Measurements from ENCODE around the gene DNAJB12. TPM values are rescaled to one million over a fixed set of nuclear protein-coding genes. Genes with fewer than 3 reads are reported as not detected.

The DNAJB12 gene
- total RNA-seq, 1 donor from 2014 or later, result 13.0 TPM

DNA sequence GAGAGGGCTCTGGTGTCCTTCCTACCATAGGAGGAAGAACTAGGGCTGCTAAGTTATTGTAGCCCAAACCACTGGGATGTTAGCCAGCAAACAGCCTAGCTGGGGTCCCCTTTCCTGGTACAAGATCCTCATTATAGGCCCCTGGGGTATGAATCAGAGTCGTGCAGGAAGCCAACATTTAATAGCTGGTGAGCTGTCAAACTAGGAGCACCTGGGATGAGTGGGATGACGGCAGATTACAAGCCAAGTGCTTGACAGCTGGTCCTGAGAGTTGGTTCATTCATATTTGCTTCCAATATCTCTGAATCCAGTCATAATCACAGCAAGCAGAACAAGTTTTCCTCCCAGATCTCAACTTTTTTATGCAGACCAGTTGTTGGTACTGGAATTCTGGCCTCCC lies 25.1 kb upstream of the DNAJB12 start:
- H3K27ac ChIP-seq (ENCODE audit: low read depth, low read length), result no peak overlapping the region
- no peak overlapping the region for H3K4me3 ChIP-seq (ENCODE audit: low read length in 3 of 3)
- H3K27me3 ChIP-seq (ENCODE audit: control insufficient read depth in 3 of 3, insufficient read depth in 3 of 3, low read length in 3 of 3), result no peaks in the 10 kb centered on the region
- no peaks in the 10 kb centered on the region for H3K9me3 ChIP-seq (ENCODE audit: control insufficient read depth in 3 of 3, low read length in 3 of 3)
- H3K9ac ChIP-seq (ENCODE audit: low read depth in 1 of 3, low read length in 3 of 3), result no peak overlapping the region
- H3K36me3 ChIP-seq (ENCODE audit: control insufficient read depth in 3 of 3, insufficient read depth in 3 of 3, low read length in 3 of 3), result peaks cover 0 to 4% (median 3%) of the 10 kb centered on the region in 3 donors
- no peaks in the 10 kb centered on the region for H3K4me1 ChIP-seq (ENCODE audit: control insufficient read depth in 3 of 3, insufficient read depth in 3 of 3, low read length in 3 of 3)

DNA sequence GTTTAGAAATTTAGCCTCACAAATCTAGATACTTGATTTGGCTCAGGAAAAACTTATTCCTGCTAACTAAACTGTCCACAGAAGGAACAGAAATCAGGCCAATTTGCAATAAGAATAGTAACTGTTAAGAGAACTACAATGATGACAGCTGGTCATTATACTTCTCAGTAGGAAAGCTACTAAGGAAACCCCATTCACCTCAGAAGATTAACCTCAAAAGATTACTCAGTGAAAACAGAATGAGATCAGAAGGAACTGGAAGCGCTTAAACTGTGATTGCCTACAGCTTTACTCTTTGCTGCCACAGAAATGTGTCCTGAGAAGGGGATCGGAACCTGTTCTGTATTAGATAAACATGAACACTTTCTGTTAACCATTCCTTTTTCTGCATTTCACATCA lies 24.3 kb upstream of the DNAJB12 start:
- no peaks in the 10 kb centered on the region for H3K27me3 ChIP-seq (ENCODE audit: control insufficient read depth in 3 of 3, insufficient read depth in 3 of 3, low read length in 3 of 3)
- H3K36me3 ChIP-seq (ENCODE audit: control insufficient read depth in 3 of 3, insufficient read depth in 3 of 3, low read length in 3 of 3), result peaks cover 0 to 4% (median 3%) of the 10 kb centered on the region in 3 donors
- no peaks in the 10 kb centered on the region for H3K4me1 ChIP-seq (ENCODE audit: control insufficient read depth in 3 of 3, insufficient read depth in 3 of 3, low read length in 3 of 3)
- no peaks in the 10 kb centered on the region for H3K9me3 ChIP-seq (ENCODE audit: control insufficient read depth in 3 of 3, low read length in 3 of 3)
- no peak overlapping the region for H3K27ac ChIP-seq (ENCODE audit: low read depth, low read length)
- H3K4me3 ChIP-seq (ENCODE audit: low read length in 3 of 3), result no peak overlapping the region
- H3K9ac ChIP-seq (ENCODE audit: low read depth in 1 of 3, low read length in 3 of 3), result no peak overlapping the region

DNA sequence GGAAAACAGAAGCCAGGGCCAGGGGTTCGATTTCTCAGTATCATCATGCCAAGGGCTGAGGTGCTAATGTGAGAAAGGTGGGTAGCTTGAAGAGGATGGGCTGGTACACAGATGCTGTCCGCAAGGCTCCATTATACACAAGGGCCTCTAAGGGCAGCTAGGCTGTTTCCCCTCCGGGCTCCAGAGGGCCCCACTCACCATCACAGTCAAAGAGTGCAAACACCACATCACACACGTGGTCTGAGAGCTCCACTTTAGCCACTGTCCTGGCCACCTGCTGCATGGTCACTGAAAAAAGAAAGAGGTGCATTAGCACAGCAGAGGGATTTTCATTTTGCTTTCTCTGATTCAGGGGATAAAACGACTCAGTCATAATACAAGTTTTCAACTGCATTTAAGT lies 20.9 kb upstream of the DNAJB12 start:
- Histone ChIP-seq H3K9me3 (ENCODE audit: control insufficient read depth in 3 of 3, low read length in 3 of 3) (no peaks in the 10 kb centered on the region), H3K27ac (ENCODE audit: low read depth, low read length) (no peak overlapping the region), H3K9ac (ENCODE audit: low read depth in 1 of 3, low read length in 3 of 3) (no peak overlapping the region), H3K4me1 (ENCODE audit: control insufficient read depth in 3 of 3, insufficient read depth in 3 of 3, low read length in 3 of 3) (no peaks in the 10 kb centered on the region), H3K36me3 (ENCODE audit: control insufficient read depth in 3 of 3, insufficient read depth in 3 of 3, low read length in 3 of 3) (peaks cover 0 to 5% (median 4%) of the 10 kb centered on the region in 3 donors), H3K27me3 (ENCODE audit: control insufficient read depth in 3 of 3, insufficient read depth in 3 of 3, low read length in 3 of 3) (no peaks in the 10 kb centered on the region), H3K4me3 (ENCODE audit: low read length in 3 of 3) (no peak overlapping the region)

DNA sequence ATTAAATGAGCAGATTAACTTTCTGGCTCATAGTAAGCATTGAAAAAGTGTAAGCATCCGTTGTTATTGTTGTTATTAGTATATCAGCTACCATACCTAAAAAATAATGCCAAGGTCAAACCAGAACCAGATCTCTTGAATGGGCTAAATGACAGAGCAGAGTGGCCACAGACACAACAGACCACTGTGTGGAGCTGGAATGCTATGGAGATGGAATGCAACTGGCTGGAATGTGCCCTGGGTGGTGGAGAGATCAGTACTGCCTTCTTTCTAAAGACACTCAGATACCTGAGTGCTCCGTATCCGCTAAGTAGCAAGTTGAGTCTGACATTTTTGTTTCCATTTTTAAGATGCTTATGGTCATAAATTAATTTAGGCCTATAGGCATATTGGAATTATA lies 20.5 kb upstream of the DNAJB12 start:
- no peak overlapping the region for H3K9ac ChIP-seq (ENCODE audit: low read depth in 1 of 3, low read length in 3 of 3)

DNA sequence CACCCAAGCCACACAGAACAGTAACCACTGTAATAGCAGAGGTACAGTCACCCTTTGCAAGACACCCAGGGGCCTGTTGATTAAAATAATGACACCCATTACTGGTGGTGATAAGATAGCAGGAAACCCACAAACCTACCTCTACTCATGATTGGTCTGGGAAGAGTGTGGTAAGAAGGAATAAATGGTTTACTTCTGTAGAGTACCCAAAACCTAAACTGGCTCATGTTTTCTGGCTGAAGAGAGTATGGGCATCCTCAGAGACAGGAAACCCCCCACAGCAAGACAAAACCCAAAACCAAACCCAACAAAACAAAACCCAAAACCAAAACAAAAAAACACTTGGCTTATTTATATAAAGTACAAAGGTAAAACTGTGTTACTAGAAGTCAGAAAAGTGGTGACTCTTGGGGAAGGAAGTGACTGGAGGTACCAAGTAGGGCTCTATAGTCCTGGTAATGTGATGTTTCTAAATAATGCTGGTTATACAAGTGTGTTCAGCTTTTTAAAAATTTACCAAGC lies 15.5 kb upstream of the DNAJB12 start:
- H3K9ac ChIP-seq (ENCODE audit: low read depth in 1 of 3, low read length in 3 of 3), result no peak overlapping the region
- H3K27ac ChIP-seq (ENCODE audit: low read depth, low read length), result no peak overlapping the region
- H3K9me3 ChIP-seq (ENCODE audit: control insufficient read depth in 3 of 3, low read length in 3 of 3), result no peaks in the 10 kb centered on the region
- no peak overlapping the region for H3K4me3 ChIP-seq (ENCODE audit: low read length in 3 of 3)
- H3K27me3 ChIP-seq (ENCODE audit: control insufficient read depth in 3 of 3, insufficient read depth in 3 of 3, low read length in 3 of 3), result no peaks in the 10 kb centered on the region
- H3K4me1 ChIP-seq (ENCODE audit: control insufficient read depth in 3 of 3, insufficient read depth in 3 of 3, low read length in 3 of 3), result no peaks in the 10 kb centered on the region
- peaks cover 20 to 28% (median 26%) of the 10 kb centered on the region in 3 donors for H3K36me3 ChIP-seq (ENCODE audit: control insufficient read depth in 3 of 3, insufficient read depth in 3 of 3, low read length in 3 of 3)

More for the DNA sequence above, 20.5 kb upstream of the DNAJB12 start:
- H3K4me3 ChIP-seq (ENCODE audit: low read length in 3 of 3), result no peak overlapping the region
- H3K36me3 ChIP-seq (ENCODE audit: control insufficient read depth in 3 of 3, insufficient read depth in 3 of 3, low read length in 3 of 3), result peaks cover 0 to 6% (median 6%) of the 10 kb centered on the region in 3 donors
- H3K9me3 ChIP-seq (ENCODE audit: control insufficient read depth in 3 of 3, low read length in 3 of 3), result no peaks in the 10 kb centered on the region
- no peaks in the 10 kb centered on the region for H3K4me1 ChIP-seq (ENCODE audit: control insufficient read depth in 3 of 3, insufficient read depth in 3 of 3, low read length in 3 of 3)
- H3K27me3 ChIP-seq (ENCODE audit: control insufficient read depth in 3 of 3, insufficient read depth in 3 of 3, low read length in 3 of 3), result no peaks in the 10 kb centered on the region
- no peak overlapping the region for H3K27ac ChIP-seq (ENCODE audit: low read depth, low read length)

DNA sequence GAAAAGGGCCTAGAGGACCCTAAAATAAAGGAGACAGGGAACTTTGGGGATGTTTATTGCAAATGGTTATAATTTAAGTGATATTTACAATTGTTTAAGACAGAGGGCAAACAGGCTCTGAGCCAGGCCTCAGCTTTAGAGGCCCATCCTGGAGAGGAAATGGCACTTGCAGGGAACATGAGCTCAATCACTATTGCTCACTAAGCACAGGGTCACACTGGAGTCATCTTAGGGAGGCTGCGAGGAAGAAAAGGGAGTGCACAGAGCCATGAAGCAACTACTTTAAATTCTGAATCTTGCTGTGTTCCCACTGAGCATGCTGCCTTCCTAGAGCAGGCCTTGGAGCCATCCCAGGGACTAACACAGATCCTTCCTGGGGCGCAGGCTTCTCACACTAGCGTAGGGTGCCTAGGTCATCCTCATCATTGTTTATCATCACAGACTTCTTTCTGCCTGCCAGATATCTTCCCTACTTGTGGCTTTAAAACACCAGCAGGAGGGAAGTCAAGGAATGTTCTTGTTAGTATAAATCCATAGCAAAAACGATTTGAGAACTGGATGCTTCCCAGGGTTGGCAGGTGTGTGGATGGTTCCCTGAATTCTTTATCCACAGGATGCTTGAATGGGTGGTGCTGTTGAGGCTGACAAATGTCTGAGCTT lies 12.7 kb upstream of the DNAJB12 start:
- peaks cover 21 to 27% (median 26%) of the 10 kb centered on the region in 3 donors for H3K36me3 ChIP-seq (ENCODE audit: control insufficient read depth in 3 of 3, insufficient read depth in 3 of 3, low read length in 3 of 3)

DNA sequence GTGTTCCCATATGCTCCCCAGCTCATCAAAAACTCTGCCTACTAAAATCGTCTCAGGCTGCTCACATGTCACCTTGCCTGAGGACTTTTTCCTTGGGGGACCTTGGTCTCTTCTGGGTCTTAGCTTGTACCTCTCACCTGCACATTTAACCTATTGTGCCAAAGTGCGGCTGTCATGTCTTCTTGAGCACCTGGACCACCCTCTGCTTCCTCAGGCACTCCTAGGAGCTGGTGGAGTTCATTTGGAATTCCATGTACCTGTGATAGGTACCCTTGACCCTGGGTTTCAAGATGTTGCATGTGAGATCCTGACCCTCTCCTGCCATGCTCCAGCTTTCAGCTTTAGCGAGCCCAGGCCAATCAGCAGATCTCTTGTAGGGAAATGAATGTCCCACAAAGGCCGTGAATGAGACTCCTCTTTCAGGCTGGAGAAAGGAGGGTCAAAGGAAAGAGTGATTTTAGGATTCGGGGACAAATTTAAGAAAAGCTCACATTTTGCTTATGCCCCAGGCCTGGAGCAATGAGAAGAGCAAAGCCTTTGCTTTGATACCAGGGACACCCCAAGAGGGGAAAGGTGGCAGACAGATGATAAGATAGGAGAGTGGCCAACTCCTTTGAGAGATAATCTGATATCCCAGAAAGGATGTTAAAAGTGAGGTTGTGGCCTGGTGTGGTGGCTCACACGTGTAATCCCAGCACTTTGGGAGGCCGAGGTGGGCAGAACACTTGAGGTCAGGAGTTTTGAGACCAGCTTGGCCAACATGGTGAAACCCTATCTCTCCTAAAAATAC lies 10.6 kb upstream of the DNAJB12 start:
- Histone ChIP-seq H3K9ac (ENCODE audit: low read depth in 1 of 3, low read length in 3 of 3) (peak overlapping the region in 1 of 3 donors; percentile 60), H3K9me3 (ENCODE audit: control insufficient read depth in 3 of 3, low read length in 3 of 3) (no peaks in the 10 kb centered on the region), H3K4me3 (ENCODE audit: low read length in 3 of 3) (no peak overlapping the region), H3K4me1 (ENCODE audit: control insufficient read depth in 3 of 3, insufficient read depth in 3 of 3, low read length in 3 of 3) (peaks cover 8 to 10% (median 9%) of the 10 kb centered on the region in 3 donors), H3K27me3 (ENCODE audit: control insufficient read depth in 3 of 3, insufficient read depth in 3 of 3, low read length in 3 of 3) (no peaks in the 10 kb centered on the region), H3K36me3 (ENCODE audit: control insufficient read depth in 3 of 3, insufficient read depth in 3 of 3, low read length in 3 of 3) (peaks cover 21 to 27% (median 26%) of the 10 kb centered on the region in 3 donors), H3K27ac (ENCODE audit: low read depth, low read length) (no peak overlapping the region)

More for the DNA sequence above, 12.7 kb upstream of the DNAJB12 start:
- Histone ChIP-seq H3K9ac (ENCODE audit: low read depth in 1 of 3, low read length in 3 of 3) (no peak overlapping the region), H3K4me1 (ENCODE audit: control insufficient read depth in 3 of 3, insufficient read depth in 3 of 3, low read length in 3 of 3) (peaks cover 8 to 10% (median 9%) of the 10 kb centered on the region in 3 donors), H3K4me3 (ENCODE audit: low read length in 3 of 3) (no peak overlapping the region), H3K9me3 (ENCODE audit: control insufficient read depth in 3 of 3, low read length in 3 of 3) (no peaks in the 10 kb centered on the region), H3K27ac (ENCODE audit: low read depth, low read length) (no peak overlapping the region), H3K27me3 (ENCODE audit: control insufficient read depth in 3 of 3, insufficient read depth in 3 of 3, low read length in 3 of 3) (no peaks in the 10 kb centered on the region)

DNA sequence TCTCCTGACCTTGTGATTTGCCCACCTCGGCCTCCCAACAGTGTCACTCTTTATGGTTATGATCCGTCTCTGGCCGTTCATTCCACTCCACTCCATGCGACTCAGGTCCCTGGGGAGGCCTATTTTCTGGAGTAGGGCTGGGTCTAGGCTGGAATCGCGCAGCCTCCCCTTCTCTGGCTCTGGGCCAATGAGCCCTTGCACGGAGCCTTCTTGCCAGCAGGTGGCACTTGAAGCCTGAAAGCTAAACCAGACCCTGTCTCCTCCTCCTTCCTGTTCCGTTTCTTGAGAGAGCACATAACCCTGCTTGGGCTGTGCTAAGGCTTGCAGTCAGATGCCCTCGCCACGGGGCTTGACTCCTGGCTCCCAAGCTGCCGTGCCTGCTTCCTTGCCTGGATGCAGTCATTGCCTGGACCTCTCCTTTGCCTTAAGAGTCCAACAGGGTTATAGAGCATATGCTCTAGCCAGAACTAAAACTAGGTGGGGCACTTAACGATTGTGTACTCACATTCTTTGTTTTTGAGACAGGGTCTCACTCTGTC lies 9.6 kb upstream of the DNAJB12 start:
- Histone ChIP-seq H3K27me3 (ENCODE audit: control insufficient read depth in 3 of 3, insufficient read depth in 3 of 3, low read length in 3 of 3) (no peaks in the 10 kb centered on the region), H3K4me3 (ENCODE audit: low read length in 3 of 3) (peak overlapping the region; percentile 37 to 60 (median 50)), H3K27ac (ENCODE audit: low read depth, low read length) (no peak overlapping the region), H3K9ac (ENCODE audit: low read depth in 1 of 3, low read length in 3 of 3) (peak overlapping the region in 1 of 3 donors; percentile 60), H3K4me1 (ENCODE audit: control insufficient read depth in 3 of 3, insufficient read depth in 3 of 3, low read length in 3 of 3) (peaks cover 8 to 10% (median 9%) of the 10 kb centered on the region in 3 donors), H3K36me3 (ENCODE audit: control insufficient read depth in 3 of 3, insufficient read depth in 3 of 3, low read length in 3 of 3) (peaks cover 20 to 24% (median 23%) of the 10 kb centered on the region in 3 donors), H3K9me3 (ENCODE audit: control insufficient read depth in 3 of 3, low read length in 3 of 3) (no peaks in the 10 kb centered on the region)

DNA sequence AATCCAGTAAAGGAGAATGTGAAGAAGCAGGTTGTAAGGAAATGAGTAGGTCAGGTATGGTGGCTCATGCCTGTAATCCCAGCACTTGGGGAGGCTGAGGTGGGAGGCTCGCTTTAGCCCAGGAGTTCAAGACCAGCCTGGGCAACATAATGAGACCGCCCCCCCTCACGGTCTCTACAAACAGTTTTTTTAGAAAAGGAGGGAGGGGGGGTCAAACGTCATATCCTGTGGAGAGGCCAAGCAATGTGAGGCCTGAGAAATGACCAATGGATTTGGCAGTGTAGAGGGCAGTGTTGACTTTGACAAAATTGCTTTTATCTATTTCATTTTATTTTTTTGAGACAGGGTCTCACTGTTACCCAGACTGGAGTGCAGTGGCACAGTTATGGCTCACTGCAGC lies 2.3 kb upstream of the DNAJB12 start:
- Histone ChIP-seq H3K9ac (ENCODE audit: low read depth in 1 of 3, low read length in 3 of 3) (no peak overlapping the region), H3K4me3 (ENCODE audit: low read length in 3 of 3) (no peak overlapping the region), H3K27ac (ENCODE audit: low read depth, low read length) (no peak overlapping the region), H3K27me3 (ENCODE audit: control insufficient read depth in 3 of 3, insufficient read depth in 3 of 3, low read length in 3 of 3) (no peaks in the 10 kb centered on the region), H3K9me3 (ENCODE audit: control insufficient read depth in 3 of 3, low read length in 3 of 3) (no peaks in the 10 kb centered on the region), H3K36me3 (ENCODE audit: control insufficient read depth in 3 of 3, insufficient read depth in 3 of 3, low read length in 3 of 3) (peaks cover 0 to 4% (median 0%) of the 10 kb centered on the region in 3 donors), H3K4me1 (ENCODE audit: control insufficient read depth in 3 of 3, insufficient read depth in 3 of 3, low read length in 3 of 3) (peaks cover 22 to 26% (median 23%) of the 10 kb centered on the region in 3 donors)
